ENCODE data around the gene SMOC2. TPM values are rescaled to one million over a fixed set of nuclear protein-coding genes. Genes with fewer than 3 reads are reported as not detected.
A peak's percentile ranks its signal among the peaks of the same experiment; 100 is the strongest.
"Not testable (repeated sequence)": the region's sequence is repeated elsewhere in the genome, so short reads cannot be mapped to it uniquely, and the experiment has no call there.

The SMOC2 gene
- total and polyA plus RNA-seq, 2 experiments from 2014 or later: 51.0 to 88.7 TPM

DNA sequence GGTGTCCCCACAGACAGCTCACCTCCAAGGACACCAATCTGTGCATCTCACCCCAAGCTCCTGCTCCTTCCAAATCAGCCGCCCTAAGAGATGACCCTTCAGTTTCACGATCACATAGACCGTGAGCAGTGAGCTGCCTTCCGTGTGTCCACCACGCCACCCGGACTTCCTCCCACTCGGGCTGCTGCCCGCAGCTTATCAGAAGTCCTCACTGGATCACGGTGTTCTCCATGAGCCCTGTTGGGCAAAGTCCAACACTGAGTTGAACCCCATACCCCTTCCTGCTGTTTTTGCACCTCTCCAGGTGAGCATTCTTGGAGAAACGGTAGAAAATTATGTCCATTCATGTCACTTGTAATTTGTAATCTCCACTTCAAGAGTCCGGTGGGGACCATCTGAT lies 234.4 kb downstream of the SMOC2 start:
- Histone ChIP-seq H3K4me1 (ENCODE audit: insufficient read depth) (peaks cover 7% of the 10 kb centered on the region), H3K4me3 (no peak overlapping the region), H3K36me3 (replicated peaks; ENCODE audit: insufficient read depth, low read depth) (no peaks in the 10 kb centered on the region), H2AFZ (no peak overlapping the region), H3K27me3 (peaks cover 3% of the 10 kb centered on the region), H3K27ac (no peak overlapping the region), H3K4me2 (no peak overlapping the region), H3K9me3 (ENCODE audit: low read depth) (no peaks in the 10 kb centered on the region), H3K9me2 (replicated peaks; ENCODE audit: insufficient read depth) (no peaks in the 10 kb centered on the region), H3K79me2 (no peaks in the 10 kb centered on the region), H4K20me1 (ENCODE audit: insufficient read depth, poor library complexity, severe bottlenecking) (no peaks in the 10 kb centered on the region)
- WGBS (ENCODE audit: low lambda C conversion rate, missing lambda C conversion rate): 79% methylated on average over 11 of the region's 11 CpGs
- TF ChIP-seq EZH2 (IDR thresholded peaks at IDR 0.05; ENCODE audit: borderline replicate concordance) (no peak), EZH2phosphoT487 (IDR thresholded peaks at IDR 0.05; ENCODE audit: low read depth, severe bottlenecking, unreplicated experiment) (no peak)
- TF ChIP-seq, protein P1, sequence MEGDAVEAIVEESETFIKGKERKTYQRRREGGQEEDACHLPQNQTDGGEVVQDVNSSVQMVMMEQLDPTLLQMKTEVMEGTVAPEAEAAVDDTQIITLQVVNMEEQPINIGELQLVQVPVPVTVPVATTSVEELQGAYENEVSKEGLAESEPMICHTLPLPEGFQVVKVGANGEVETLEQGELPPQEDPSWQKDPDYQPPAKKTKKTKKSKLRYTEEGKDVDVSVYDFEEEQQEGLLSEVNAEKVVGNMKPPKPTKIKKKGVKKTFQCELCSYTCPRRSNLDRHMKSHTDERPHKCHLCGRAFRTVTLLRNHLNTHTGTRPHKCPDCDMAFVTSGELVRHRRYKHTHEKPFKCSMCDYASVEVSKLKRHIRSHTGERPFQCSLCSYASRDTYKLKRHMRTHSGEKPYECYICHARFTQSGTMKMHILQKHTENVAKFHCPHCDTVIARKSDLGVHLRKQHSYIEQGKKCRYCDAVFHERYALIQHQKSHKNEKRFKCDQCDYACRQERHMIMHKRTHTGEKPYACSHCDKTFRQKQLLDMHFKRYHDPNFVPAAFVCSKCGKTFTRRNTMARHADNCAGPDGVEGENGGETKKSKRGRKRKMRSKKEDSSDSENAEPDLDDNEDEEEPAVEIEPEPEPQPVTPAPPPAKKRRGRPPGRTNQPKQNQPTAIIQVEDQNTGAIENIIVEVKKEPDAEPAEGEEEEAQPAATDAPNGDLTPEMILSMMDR (IDR thresholded peaks at IDR 0.05; ENCODE audit: poor library complexity): no peak
- no peak for DNase-seq (ENCODE audit: low spot score)

DNA sequence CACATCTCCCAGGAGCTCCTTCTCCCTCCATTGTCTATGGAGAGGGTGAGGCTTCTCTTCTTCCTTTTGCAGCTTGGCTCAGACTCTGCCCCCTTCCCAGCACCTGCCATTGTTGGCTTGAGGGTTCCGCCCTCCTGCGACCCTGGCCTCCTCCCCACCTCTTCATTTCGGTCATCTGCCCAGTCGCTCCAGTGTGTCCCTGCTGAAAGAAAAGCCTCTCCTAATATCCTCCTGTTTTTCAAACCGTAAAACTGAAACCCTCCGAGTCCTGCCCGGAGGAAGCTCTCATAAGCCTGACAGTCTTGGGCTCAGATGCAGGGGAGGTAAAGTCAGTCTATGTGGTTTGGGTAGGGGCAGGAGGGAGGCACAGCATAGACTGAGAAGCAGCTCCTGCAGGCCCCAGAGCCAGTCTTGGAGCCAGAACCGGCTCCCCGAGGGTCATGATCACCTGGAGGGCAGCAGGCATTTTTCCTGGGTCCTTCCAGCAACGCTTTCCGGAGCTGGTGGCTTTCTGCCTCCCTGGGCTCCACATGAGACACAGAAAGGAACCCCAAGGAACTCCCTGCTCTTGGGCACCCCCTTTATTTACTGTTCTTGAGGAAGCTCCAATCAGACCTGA lies 235.1 kb downstream of the SMOC2 start:
- Histone ChIP-seq H3K4me3 (no peak overlapping the region), H3K36me3 (replicated peaks; ENCODE audit: insufficient read depth, low read depth) (no peaks in the 10 kb centered on the region)

DNA sequence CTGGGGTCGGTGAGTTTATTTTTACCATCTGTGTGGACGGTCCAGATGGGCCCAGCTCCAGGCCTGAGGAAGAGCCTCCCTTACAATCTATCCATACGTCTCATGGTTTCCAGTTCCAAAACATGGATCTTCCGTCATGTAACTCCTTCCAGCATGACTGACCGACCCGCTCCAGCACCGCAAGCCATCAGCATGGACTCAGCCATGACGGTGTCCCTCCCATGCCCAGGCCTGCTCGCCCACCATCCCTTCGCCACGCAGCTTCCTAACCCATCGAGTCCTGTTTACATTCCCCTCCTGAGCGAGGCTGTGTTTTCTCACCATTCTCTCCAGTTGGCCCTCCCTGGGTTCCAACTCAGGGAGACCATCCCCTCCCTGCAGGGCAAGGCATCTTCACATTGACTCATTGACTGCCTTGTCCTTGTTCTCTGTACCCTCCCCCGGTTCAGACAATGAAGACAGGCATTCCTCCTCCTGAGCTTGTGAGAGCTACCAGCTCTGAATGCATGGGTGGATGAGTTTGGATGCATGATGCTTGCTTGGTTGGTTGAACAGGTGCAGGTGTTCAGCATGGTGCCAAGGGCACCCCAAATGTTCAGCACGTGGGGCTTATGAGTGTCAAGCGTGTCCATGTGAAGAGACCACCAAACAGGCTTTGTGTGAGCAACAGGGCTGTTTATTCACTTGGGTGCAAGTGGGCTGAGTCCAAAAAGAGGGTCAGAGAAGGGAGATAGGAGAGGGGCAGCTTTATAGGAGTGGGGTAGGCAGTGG lies 235.8 kb downstream of the SMOC2 start:
- WGBS (ENCODE audit: low lambda C conversion rate, missing lambda C conversion rate): 83% methylated on average over 16 of the region's 16 CpGs
- H3K36me3 ChIP-seq (replicated peaks; ENCODE audit: insufficient read depth, low read depth): no peaks in the 10 kb centered on the region
- H3K9me2 ChIP-seq (replicated peaks; ENCODE audit: insufficient read depth): no peaks in the 10 kb centered on the region
- H3K79me2 ChIP-seq: no peaks in the 10 kb centered on the region
- H3K27me3 ChIP-seq: peaks cover 3% of the 10 kb centered on the region
- H2AFZ ChIP-seq: no peak overlapping the region
- H3K27ac ChIP-seq: peak overlapping the region; percentile 82
- H3K9me3 ChIP-seq (ENCODE audit: low read depth): no peaks in the 10 kb centered on the region
- no peak for DNase-seq (ENCODE audit: low spot score)
- no peaks in the 10 kb centered on the region for H4K20me1 ChIP-seq (ENCODE audit: insufficient read depth, poor library complexity, severe bottlenecking)
- peaks cover 7% of the 10 kb centered on the region for H3K4me1 ChIP-seq (ENCODE audit: insufficient read depth)
- no peak overlapping the region for H3K4me3 ChIP-seq
- H3K4me2 ChIP-seq: no peak overlapping the region
- TF ChIP-seq EZH2phosphoT487 (IDR thresholded peaks at IDR 0.05; ENCODE audit: low read depth, severe bottlenecking, unreplicated experiment) (no peak), EZH2 (IDR thresholded peaks at IDR 0.05; ENCODE audit: borderline replicate concordance) (no peak)
- TF ChIP-seq, protein P1 (IDR thresholded peaks at IDR 0.05; ENCODE audit: poor library complexity): no peak

More for the DNA sequence above, 235.1 kb downstream of the SMOC2 start:
- Histone ChIP-seq H3K27me3 (peaks cover 3% of the 10 kb centered on the region), H4K20me1 (ENCODE audit: insufficient read depth, poor library complexity, severe bottlenecking) (no peaks in the 10 kb centered on the region), H3K9me3 (ENCODE audit: low read depth) (no peaks in the 10 kb centered on the region), H3K79me2 (no peaks in the 10 kb centered on the region), H3K4me1 (ENCODE audit: insufficient read depth) (peaks cover 7% of the 10 kb centered on the region), H3K27ac (no peak overlapping the region), H2AFZ (no peak overlapping the region), H3K9me2 (replicated peaks; ENCODE audit: insufficient read depth) (no peaks in the 10 kb centered on the region), H3K4me2 (no peak overlapping the region)
- TF ChIP-seq EZH2phosphoT487 (IDR thresholded peaks at IDR 0.05; ENCODE audit: low read depth, severe bottlenecking, unreplicated experiment): no peak
- TF ChIP-seq EZH2 (IDR thresholded peaks at IDR 0.05; ENCODE audit: borderline replicate concordance): no peak
- TF ChIP-seq, protein P1 (IDR thresholded peaks at IDR 0.05; ENCODE audit: poor library complexity): no peak
- no peak for DNase-seq (ENCODE audit: low spot score)
- 96% methylated on average over 11 of the region's 11 CpGs for WGBS (ENCODE audit: low lambda C conversion rate, missing lambda C conversion rate)

DNA sequence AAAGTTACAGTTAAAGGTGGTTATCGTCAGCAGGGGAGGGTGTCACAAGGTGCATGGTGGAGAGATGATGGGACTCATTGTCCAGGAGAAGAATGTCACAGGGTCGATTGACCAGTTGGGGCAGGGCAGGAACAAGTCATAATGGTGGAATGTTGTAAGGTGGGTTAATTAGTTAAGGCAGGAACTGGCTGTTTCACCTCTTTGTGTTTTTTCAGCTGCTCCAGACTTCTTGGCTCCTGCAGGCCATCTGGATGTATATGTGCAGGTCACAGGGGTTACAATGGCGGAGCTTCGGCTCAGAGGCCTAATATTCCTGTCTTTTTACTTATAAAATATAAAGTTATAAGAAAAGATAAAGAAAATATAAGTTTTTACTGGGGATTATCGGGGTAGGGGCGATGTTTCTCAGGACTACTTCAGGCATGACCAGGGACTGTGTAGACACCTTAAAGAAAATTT lies 236.4 kb downstream of the SMOC2 start:
- H3K4me1 ChIP-seq (ENCODE audit: insufficient read depth); H3K79me2 ChIP-seq; DNase-seq (ENCODE audit: low spot score); H3K4me2 ChIP-seq; H4K20me1 ChIP-seq (ENCODE audit: insufficient read depth, poor library complexity, severe bottlenecking); H3K4me3 ChIP-seq; H3K9me3 ChIP-seq (ENCODE audit: low read depth); H3K27me3 ChIP-seq; H2AFZ ChIP-seq; H3K9me2 ChIP-seq (replicated peaks; ENCODE audit: insufficient read depth); H3K36me3 ChIP-seq (replicated peaks; ENCODE audit: insufficient read depth, low read depth): not testable (repeated sequence)
- WGBS (ENCODE audit: low lambda C conversion rate, missing lambda C conversion rate): 58% methylated on average over 6 of the region's 6 CpGs
- H3K27ac ChIP-seq: peak overlapping the region; percentile 82
